Neuron (in vitro differentiated cells): ENCODE data around the gene LARGE1.

Experiments
- H2AFZ ChIP-seq: one replicate; pipeline ENCODE4 v1.6.1; 2013; ENCODE audit warnings: low read depth, mild to moderate bottlenecking, inconsistent platforms, low read length, moderate library complexity
- H3K27me3 ChIP-seq: one replicate; pipeline ENCODE4 v1.6.1; 2013; ENCODE audit warnings: low read length; ENCODE audit not compliant: insufficient read depth
- H3K36me3 ChIP-seq: one replicate; pipeline ENCODE4 v1.6.1; 2013; ENCODE audit warnings: low read length; ENCODE audit not compliant: insufficient read depth
- H3K4me1 ChIP-seq: one replicate; pipeline ENCODE4 v1.6.1; 2013; ENCODE audit warnings: low read length; ENCODE audit not compliant: insufficient read depth
- H3K4me3 ChIP-seq: 2 replicates; pipeline ENCODE4 v1.5.1; 2013; ENCODE audit warnings: mild to moderate bottlenecking, low read length, moderate library complexity
- H3K9me3 ChIP-seq: one replicate; pipeline ENCODE4 v1.6.1; 2013; ENCODE audit warnings: low read length

Gene LARGE1

GRCh38 chr22:33327348-33327860 lies 592.9 kb downstream of the LARGE1 start:
- no peaks in the 10 kb centered on the region for H3K4me1 ChIP-seq
- peaks cover 10% of the 10 kb centered on the region for H3K36me3 ChIP-seq
- no peaks in the 10 kb centered on the region for H3K27me3 ChIP-seq
- H3K9me3 ChIP-seq: peaks cover 1% of the 10 kb centered on the region
- no peak overlapping the region for H3K4me3 ChIP-seq
- H2AFZ ChIP-seq: no peak overlapping the region

DNA sequence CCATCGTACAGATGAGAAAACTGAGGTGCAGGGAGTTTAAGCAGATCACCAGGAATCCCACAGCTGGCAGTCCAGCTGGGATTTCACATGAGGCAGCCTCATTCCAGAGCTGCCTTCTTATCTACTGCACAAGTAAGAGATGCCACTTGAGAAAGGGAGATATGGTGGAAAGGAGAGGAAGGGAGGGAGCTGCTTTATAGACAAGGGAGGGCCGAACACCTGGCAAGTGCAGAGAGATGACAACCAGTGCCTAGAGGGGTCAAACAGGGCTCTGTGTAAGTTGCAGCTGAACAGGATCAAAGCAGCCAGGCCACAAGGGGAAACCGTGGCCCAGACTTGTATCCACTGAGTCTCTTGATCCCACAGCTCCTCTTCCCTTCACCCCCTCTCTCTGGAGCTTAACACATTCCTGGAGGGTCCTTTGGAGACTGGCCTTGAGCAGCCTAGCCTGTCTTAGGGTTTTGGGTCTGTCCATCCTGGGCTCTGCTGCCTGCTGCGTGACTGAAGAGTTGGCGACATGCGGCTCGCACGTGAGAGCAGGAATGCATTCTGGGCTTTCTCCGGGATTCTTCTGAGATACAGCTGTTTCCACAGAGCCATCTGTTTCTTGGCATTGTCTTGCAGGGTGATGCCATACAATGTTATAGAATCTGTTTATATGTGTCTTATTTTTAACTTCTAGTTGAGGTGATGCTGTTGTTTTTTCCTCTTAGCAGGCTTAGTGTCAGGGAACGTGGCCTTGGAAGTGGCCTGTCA lies 593.6 kb downstream of the LARGE1 start:
- Histone ChIP-seq H3K36me3 (peaks cover 10% of the 10 kb centered on the region), H3K27me3 (no peaks in the 10 kb centered on the region), H3K4me1 (no peaks in the 10 kb centered on the region), H3K9me3 (peaks cover 2% of the 10 kb centered on the region), H2AFZ (no peak overlapping the region), H3K4me3 (no peak overlapping the region)

DNA sequence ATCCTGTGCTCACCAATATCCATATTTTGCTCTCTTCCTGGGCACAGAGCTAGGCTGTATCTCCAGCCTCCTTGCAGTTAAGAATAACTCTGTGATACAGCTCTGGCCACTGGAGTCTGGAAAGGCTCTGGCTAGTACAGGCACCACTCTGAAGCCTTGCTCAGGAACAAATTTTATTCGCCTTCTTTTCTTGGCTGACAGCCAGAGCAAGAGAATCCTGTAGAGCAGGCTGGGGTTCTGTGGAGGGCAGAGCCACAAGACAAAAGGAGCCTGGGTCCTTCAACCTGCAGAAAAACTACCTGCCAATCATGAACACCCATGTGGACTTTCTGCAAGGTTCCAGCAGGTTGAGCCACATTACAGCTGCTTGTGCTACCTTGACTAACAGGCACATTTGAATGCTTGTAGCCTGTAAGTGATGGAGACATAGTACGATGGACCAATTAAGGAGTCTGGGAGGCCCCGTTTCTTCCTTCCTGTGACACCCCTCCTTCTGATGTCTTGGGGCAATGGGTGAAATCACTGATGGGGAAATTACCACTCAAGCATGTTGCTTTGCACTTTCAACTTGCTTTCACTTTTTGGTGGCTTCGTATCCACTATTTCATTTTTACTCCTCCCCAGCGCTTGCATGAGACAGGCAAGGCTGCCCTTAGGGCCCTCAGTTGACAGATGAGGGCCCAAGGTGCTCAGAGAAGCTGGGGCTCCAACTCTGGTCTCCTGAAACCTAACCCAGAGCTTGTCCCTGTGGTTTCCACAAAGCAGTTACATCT lies 594.9 kb downstream of the LARGE1 start:
- no peak overlapping the region for H3K4me3 ChIP-seq
- H2AFZ ChIP-seq: no peak overlapping the region
- H3K36me3 ChIP-seq: peaks cover 17% of the 10 kb centered on the region
- peaks cover 2% of the 10 kb centered on the region for H3K9me3 ChIP-seq
- H3K27me3 ChIP-seq: no peaks in the 10 kb centered on the region
- no peaks in the 10 kb centered on the region for H3K4me1 ChIP-seq

DNA sequence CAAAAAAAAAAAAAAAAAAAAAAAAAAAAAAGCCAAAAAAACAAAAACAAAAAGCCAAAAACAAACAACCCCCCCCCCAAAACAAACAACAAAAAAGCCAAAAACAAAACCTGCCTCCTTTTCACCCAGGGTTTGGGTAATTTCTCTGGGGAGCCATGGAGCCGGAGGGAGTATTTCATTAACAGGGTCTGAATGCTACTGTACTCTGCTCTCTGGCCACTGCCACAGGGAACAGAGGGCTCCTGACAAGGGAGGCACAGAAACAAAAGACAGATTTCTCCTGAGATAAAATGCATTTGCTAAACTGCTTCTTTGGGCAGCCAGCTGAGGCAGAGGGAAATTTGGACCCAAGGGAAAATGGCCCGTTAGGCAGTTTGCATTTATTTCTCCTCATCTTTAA lies 596.0 kb downstream of the LARGE1 start:
- Histone ChIP-seq H3K36me3 (peaks cover 17% of the 10 kb centered on the region), H3K27me3 (no peaks in the 10 kb centered on the region), H3K4me1 (no peaks in the 10 kb centered on the region), H3K4me3 (no peak overlapping the region), H2AFZ (no peak overlapping the region), H3K9me3 (peaks cover 2% of the 10 kb centered on the region)

DNA sequence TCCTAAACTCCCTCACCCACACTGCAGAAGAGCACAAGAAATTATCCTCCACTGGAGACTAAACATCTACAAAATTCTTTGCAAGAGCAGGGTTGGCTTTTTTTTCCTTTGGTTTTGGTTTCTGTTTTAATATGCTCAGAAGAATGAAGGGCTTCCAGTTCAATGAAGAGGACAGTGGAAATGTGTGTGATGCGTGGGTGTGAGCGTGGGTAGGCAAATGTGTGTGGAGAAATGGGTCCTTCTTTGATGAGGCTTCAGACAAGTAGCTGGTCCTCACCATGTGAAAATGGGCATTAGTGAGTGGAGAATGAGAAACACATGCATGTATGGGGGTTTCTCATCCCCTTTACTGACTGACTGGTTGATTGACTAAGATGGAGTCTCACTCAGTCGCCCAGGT lies 598.8 kb downstream of the LARGE1 start:
- peaks cover 2% of the 10 kb centered on the region for H3K9me3 ChIP-seq
- no peak overlapping the region for H3K4me3 ChIP-seq
- H3K4me1 ChIP-seq: no peaks in the 10 kb centered on the region
- no peak overlapping the region for H2AFZ ChIP-seq
- no peaks in the 10 kb centered on the region for H3K27me3 ChIP-seq
- peaks cover 7% of the 10 kb centered on the region for H3K36me3 ChIP-seq

- H2AFZ ChIP-seq: no peak overlapping the region
- no peaks in the 10 kb centered on the region for H3K4me1 ChIP-seq
- H3K4me3 ChIP-seq: no peak overlapping the region
- no peaks in the 10 kb centered on the region for H3K9me3 ChIP-seq
- H3K36me3 ChIP-seq: peaks cover 27% of the 10 kb centered on the region
- no peaks in the 10 kb centered on the region for H3K27me3 ChIP-seq
Observed at GRCh38 chr22:33315954-33316353, 604.3 kb downstream of the LARGE1 start.

GRCh38 chr22:33315117-33315516 lies 605.2 kb downstream of the LARGE1 start:
- Histone ChIP-seq H2AFZ (no peak overlapping the region), H3K4me3 (no peak overlapping the region), H3K36me3 (peaks cover 33% of the 10 kb centered on the region), H3K4me1 (no peaks in the 10 kb centered on the region), H3K27me3 (no peaks in the 10 kb centered on the region), H3K9me3 (no peaks in the 10 kb centered on the region)

DNA sequence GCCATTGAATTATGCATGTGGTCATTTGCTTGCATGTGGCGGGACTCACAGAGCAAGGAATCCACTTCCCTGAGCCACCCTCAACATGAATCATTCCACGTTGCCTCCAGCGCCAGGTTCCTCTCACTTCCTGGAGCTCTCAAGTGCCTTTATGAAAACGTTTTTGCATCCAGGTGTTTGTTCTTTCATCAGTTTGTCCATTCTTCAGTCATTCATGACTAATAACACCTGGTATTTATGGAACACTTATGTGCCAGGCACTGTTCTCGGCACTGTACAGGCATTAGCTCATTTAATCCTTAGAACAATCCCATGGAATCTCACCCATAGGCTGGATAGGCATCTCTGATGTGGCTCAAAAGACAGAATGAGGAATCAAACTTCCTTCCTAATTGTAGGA lies 606.0 kb downstream of the LARGE1 start:
- H3K4me3 ChIP-seq: no peak overlapping the region
- no peaks in the 10 kb centered on the region for H3K4me1 ChIP-seq
- H3K36me3 ChIP-seq: peaks cover 39% of the 10 kb centered on the region
- H2AFZ ChIP-seq: no peak overlapping the region
- H3K9me3 ChIP-seq: no peaks in the 10 kb centered on the region
- no peaks in the 10 kb centered on the region for H3K27me3 ChIP-seq

DNA sequence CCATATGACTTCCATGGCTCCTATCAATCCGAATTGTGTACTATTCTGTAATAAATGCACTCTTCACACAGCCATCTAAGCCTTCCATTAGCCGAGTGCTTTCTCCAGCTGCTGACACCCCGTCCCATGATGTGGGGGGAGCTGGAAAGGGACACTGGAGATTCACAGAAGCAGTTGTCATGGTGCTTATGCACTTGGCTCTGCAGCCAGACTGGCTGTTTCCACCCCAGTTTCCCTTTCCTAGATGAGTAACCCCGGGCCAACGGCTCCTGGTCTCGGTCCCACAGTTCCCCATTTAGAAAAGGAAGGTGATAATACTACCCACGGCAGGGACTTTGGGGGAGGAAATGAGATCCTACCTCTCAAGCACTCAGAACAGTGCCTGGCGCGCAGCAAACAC lies 617.2 kb downstream of the LARGE1 start:
- no peaks in the 10 kb centered on the region for H3K27me3 ChIP-seq
- H3K36me3 ChIP-seq: peaks cover 11% of the 10 kb centered on the region
- H3K9me3 ChIP-seq: peaks cover 2% of the 10 kb centered on the region
- H3K4me3 ChIP-seq: no peak overlapping the region
- no peak overlapping the region for H2AFZ ChIP-seq
- H3K4me1 ChIP-seq: peaks cover 7% of the 10 kb centered on the region

- H3K4me3 ChIP-seq: no peak overlapping the region
Observed at GRCh38 chr22:33302549-33302948, 617.7 kb downstream of the LARGE1 start.

DNA sequence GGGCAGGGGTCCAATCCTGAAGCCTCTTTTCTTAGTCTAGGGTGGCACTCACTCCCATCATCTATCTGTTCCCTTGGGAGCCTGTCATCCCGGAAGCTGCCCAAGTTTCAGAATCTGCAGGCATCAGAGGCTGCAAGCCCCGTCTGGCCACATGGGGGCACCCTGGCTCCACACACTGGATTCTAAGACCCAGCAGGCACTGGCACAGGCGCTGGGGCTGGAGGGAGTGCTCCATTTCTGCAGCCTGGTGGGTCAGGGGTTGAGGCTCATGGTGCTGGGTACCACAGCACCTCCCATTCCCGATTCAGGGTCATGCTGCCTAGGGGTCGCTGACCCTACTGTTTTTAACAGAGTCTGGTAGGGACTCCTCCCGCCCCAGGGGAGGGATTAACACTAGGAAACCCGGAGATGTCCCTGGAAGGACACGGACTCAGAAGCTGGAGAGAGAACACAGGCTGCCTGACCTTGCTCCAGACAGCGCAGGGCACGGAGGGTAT lies 618.2 kb downstream of the LARGE1 start:
- Histone ChIP-seq H3K4me3 (no peak overlapping the region), H3K4me1 (peaks cover 7% of the 10 kb centered on the region), H3K9me3 (no peaks in the 10 kb centered on the region), H3K36me3 (peaks cover 11% of the 10 kb centered on the region), H3K27me3 (no peaks in the 10 kb centered on the region), H2AFZ (no peak overlapping the region)

More at GRCh38 chr22:33302549-33302948, 617.7 kb downstream of the LARGE1 start:
- H3K9me3 ChIP-seq: no peaks in the 10 kb centered on the region
- peaks cover 11% of the 10 kb centered on the region for H3K36me3 ChIP-seq
- H3K27me3 ChIP-seq: no peaks in the 10 kb centered on the region
- H3K4me1 ChIP-seq: peaks cover 7% of the 10 kb centered on the region
- H2AFZ ChIP-seq: no peak overlapping the region

DNA sequence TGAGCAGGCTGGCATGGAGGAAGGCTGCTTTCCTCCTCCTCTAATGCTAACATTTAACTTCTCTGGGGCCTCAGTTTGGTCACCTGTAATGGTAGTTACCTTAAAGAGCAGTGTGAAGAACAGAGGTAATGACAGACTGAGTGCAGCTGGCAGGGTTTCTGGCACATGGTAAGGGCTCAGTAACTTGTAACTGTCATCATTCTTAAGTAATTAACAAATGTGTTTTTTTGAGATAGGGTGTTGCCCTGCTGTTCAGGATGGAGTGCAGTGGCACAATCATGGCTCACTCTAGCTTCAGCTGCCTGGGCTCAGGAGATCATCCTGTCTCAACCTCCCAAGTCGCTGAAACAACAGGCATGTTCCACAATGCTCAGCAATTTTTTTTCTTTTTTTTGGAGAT lies 620.1 kb downstream of the LARGE1 start:
- no peaks in the 10 kb centered on the region for H3K27me3 ChIP-seq
- H2AFZ ChIP-seq: no peak overlapping the region
- no peak overlapping the region for H3K4me3 ChIP-seq

DNA sequence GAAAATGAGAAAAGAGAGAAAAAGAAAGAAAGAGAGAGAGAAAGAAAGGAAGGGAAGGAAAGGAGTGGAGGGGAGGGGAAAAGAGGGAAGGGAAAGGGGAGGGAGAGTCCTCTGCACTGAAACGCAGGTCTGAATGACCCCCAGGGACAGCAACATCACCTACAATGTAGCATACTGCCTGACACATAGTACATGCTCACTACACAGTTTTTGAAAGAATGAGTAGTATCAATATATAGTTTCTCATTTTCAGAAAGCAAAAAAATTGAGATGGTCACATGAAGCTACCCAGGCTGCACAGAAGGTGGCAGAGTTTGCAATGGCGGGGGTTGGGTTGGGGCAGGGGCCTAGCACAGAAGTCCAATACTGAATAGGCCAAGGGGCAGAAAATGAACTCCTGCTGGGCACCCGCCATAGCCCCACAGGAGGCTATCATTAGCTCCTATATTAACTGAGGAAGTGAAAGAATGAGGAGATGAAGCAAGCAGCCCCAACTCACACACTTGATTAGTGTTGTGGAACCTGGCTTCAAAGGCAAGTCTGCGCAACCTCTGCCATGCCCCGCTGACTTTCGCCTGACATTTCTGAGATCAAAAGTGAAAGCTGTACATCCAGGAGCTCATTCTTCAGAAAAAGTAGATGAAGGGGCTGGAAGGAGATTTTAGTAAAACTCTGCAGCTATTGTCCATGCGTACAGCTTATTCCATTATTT lies 620.9 kb downstream of the LARGE1 start:
- H2AFZ ChIP-seq: no peak overlapping the region
- H3K27me3 ChIP-seq: no peaks in the 10 kb centered on the region
- no peak overlapping the region for H3K4me3 ChIP-seq
- peaks cover 7% of the 10 kb centered on the region for H3K4me1 ChIP-seq
- H3K9me3 ChIP-seq: no peaks in the 10 kb centered on the region
- peaks cover 20% of the 10 kb centered on the region for H3K36me3 ChIP-seq

More for the DNA sequence above, 620.1 kb downstream of the LARGE1 start:
- peaks cover 7% of the 10 kb centered on the region for H3K4me1 ChIP-seq
- peaks cover 20% of the 10 kb centered on the region for H3K36me3 ChIP-seq
- H3K9me3 ChIP-seq: no peaks in the 10 kb centered on the region
